GM18498 (cell line): ENCODE measurements around the gene CWC27.
"Not testable (repeated sequence)": the region's sequence is repeated elsewhere in the genome, so short reads cannot be mapped to it uniquely, and the experiment has no call there.

ENCODE experiments used
- ATAC-seq: cut with Tn5 transposase; IDR thresholded peaks from one replicate; pipeline ENCODE4 v1.9.1; 2021; ENCODE audit warnings: mild to moderate bottlenecking, moderate library complexity; ENCODE audit not compliant: unreplicated experiment

CWC27 gene

GRCh38 chr5:64788156-64788555, 19.4 kb downstream of the CWC27 start:
- no peak for ATAC-seq

GRCh38 chr5:64789457-64789856, 20.7 kb downstream of the CWC27 start:
- ATAC-seq, result no peak

GRCh38 chr5:64790210-64790609, 21.5 kb downstream of the CWC27 start:
- ATAC-seq, result no peak

DNA sequence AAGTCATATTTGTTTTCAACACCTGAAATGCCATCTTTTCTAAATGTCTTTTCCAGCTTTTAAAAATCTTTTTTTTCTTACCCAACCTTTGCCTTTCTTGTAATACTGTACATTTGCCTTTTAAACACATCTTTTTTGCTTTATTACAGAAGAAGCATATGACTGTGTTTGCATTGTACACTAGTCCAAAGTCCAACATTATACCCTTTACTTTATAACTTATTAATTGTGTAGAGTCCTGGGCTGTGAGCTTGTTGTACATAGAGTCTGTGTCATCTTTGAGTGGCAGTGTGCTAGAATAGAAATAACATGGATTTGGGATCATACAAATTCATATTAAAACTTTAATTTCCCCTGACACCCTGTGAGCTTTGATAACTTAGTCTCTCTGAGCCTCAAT, 23.7 kb downstream of the CWC27 start:
- no peak for ATAC-seq

DNA sequence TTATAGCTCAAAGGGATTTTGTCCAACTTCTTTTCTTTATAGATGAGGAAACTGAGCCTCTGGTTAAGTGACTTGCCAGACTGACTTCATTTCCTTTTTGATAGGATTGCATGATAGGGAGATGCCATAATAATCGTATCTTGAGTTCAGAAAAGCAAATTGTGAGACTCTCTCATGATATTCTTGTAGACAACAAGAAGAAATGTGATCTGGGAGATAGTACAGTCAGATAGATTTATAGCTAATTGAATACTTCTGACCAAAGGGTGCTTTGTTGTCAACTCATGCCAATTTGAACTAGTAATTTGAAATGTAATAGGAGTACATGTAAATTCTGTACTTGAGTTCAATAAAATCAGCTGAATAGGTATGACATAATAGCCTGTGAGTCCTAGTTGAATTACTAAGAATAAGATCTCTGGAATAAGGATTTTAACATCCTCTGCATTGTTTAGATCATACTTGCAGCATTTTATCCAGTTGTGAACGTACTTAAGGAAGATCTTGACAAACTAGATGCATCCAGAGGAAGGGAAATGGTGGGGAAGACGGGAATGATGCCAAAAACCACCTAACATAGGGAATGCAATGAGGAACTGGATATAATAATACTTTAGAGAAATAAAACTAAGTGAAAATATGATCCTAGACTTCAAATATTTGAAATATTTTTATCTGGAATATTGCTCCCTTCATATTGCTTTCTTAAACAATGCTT, 25.5 kb downstream of the CWC27 start:
- no peak for ATAC-seq

DNA sequence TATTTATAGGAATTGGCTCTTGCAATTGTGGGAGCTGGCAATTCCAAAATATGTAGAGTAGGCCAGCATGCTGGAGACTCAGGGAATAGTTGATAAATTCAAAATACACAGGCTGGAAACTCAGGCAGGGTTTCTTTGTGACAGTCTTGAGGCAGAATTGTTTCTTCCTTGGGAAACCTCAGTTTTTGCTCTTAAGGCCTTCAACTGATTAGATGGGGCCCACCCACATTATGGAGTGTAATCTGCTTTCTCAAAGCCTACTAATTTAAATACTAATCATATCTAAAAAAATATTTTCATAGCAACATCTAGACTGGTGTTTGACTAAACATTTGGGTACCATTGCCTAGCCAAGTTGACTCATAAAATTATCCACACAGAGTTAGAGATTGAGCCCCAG, 27.6 kb downstream of the CWC27 start:
- ATAC-seq, result no peak

DNA sequence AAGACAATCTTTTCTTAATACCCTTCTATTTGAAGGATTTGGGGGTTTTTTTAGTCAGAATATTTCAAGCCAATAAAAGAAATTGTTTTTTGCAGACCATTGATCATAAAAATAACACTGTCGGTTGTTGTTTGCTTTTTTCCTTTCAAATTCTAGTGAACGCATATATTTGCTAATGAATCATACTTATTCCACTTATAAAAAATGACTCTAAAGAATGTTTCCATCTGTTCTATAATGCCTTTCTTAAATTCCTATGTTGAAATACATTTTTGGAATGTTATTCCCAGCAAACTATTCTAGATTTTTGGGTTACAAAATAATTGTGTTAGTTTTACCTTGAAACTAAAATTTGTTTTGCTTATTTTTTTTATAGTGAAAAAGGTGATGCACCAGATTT, 32.2 kb downstream of the CWC27 start:
- ATAC-seq, result no peak

GRCh38 chr5:64806537-64806936, 37.8 kb downstream of the CWC27 start:
- no peak for ATAC-seq

GRCh38 chr5:64807520-64807919, 38.8 kb downstream of the CWC27 start:
- ATAC-seq, result no peak

DNA sequence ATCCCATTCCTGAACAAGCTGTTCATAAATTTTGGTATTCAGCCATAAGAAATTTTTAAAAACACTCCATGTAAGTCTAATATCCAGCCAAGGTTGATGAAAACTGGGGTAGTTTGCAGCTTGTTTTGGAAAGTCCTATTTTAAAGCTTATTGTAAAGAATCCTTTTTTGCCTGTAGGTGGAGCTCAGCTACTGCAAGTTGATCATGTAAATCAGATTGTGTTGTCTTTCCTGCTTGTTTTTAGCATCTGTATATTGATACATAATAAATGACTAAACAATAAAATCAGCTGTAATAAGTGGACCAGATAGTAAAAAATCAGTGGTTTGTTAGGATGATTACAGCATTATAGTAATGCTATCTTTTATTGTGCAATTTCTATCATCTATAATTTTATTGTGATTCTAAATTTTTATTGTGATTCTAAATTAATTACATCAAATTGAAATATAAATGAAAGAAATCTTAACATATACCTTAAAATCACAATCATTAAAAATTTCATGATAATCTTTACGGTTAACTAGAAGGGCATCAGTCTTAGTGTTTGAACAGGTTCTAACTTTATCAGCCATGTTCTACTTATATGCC, 42.4 kb downstream of the CWC27 start:
- ATAC-seq, result no peak

- ATAC-seq, result peak; percentile 83
Observed at GRCh38 chr5:64814073-64814472, 45.3 kb downstream of the CWC27 start.

DNA sequence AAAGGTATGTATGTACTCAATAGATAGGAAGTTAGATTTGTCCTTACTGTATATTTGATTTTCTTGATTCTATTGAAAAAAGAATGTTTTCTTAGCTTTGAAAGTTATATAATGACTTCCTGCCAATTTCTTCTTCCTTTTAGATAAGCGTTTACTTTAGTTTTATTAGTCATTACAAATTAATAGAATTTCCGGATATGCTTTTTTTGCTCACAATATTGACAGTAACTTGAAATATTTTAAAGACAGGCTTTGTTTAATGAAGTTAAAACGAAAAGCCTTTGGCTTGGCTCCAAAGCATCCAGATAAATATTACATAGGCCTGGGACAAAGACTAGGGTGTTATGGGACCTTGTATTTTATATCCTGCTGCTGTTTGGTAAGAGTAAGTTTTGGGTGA, 49.5 kb downstream of the CWC27 start:
- no peak for ATAC-seq

- ATAC-seq, result not testable (repeated sequence)
Observed at GRCh38 chr5:64819345-64819744, 50.6 kb downstream of the CWC27 start.

DNA sequence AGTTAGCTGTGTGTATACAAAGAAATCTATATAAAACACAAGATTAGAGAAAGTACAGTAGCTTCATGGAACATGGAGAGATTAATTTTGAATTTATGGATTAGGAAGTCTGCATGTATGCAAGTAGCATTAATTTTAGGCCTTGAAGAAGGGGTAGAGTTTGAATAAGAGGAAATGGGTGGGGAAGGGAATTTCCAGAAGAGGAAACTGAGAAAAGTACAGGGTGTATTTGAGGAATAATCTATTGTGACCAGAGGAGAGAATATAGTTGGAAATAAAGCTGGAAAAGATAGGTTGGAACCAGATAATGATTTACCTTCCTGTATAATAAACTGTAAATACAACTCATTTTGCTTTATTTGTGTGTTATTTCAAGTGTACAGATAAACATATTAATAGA, 53.6 kb downstream of the CWC27 start:
- no peak for ATAC-seq

DNA sequence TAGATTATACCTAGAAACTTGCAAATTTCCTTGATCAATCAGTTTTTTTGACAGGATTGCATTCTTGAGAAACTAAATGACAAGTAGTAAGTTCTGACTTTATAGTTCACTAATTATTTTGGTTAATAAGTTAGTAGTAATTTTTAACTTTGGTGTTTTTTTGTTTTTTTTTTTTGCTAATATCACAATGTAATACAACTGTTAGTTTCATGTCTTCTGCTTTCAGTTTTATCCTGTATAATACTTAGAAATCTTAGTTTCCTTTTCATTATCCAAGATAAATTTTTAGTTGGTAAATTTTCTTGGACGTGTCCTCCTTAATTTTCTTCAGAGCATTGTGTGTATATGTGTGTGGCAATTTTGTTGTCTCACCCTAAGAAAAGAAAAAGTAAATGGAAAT, 57.8 kb downstream of the CWC27 start:
- no peak for ATAC-seq

DNA sequence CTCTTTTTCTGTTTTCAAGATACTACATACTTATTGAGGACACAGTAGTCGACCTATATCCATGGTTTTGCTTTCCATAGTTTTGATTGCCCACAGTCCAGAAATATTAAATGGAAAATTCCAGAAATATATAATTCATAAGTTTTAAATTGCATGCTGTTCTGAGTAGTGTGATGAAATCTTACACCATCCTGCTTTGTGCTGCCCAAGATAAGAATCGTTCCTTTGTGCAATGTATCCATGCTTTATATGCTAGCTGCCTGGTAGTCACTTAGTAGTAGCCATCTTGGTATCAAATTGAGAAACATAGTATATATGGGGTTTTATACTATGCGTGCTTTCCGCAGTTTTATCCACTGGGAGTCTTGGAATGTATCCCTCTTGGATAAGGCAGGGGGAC, 59.0 kb downstream of the CWC27 start:
- ATAC-seq, result no peak

DNA sequence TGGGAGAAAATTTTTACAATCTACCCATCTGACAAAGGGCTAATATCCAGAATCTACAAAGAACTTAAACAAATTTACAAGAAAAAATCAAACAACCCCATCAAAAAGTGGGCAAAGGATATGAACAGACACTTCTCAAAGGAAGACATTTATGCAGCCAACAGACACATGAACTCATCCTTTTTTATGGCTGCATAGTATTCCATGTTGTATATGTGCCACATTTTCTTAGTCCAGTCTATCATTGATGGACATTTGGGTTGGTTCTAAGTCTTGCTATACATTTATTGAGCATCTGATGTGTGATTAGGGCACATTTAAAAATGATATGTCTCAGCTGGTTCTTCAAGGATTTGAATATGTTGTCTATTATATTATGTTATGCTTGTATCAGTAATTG, 61.9 kb downstream of the CWC27 start:
- not testable (repeated sequence) for ATAC-seq

DNA sequence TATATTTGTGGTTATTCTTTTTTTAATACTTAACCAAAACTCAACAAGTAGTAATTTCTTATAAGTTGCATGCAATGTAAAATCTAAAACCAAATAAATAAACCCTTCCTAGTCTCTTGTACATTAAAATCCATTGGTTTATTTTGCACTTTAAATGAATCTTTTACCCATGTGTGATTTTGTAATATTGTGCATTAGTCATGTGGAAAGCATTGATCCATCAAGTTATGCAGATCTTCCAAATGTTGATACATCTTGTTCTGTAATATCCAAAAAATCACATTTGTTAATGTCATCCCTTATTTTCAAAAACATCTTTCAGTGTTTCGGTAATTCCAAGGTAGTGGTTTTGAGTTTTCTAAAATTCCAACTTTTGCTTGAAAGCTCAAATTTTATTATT, 63.3 kb downstream of the CWC27 start:
- no peak for ATAC-seq

DNA sequence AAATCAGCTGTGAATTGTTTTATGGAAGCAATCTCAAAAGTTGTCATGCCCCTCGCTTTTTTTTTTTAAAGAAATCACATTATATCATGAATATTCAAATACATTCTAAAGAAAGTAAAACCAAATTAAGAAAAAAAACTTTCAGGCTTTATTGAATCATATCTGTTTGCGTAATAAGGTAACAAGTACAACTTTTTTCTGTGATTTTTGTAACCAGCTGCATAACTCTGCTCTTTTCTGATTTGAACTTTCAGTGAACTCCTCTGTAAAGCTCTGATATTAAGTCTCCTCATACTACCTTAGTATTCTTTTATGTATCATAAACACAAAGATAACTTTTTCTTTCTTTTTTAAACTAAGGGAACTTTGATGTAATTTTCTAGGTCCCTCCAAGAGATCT, 65.3 kb downstream of the CWC27 start:
- no peak for ATAC-seq

GRCh38 chr5:64834611-64835010, 65.9 kb downstream of the CWC27 start:
- ATAC-seq, result no peak

- ATAC-seq, result no peak
Observed at GRCh38 chr5:64835266-64835665, 66.5 kb downstream of the CWC27 start.

DNA sequence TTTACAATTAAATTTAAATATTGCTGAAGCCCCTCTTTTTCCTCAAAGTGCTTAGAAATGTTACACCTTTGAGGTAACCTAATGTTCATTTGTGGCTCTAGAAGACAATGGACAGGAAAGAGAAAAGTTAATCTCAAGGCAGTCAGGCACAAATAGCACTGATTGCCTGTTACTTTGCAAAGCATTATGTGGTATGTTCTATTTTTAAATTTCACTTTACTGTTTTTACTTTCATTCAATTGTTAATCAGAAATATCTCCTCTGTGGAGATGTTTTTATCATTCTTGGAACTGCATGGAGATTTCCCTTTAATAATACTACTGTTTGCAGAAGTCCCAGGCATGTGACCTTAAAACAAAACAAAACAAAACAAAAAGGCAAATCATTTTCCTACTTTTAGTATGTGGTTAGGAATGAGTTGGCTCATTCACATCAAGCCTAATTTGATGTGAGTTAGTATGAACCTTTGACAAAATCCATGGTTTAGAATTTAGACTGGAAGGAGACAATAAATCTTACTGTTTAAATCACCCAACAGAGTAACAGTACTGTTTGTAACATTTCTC, 67.5 kb downstream of the CWC27 start:
- ATAC-seq, result no peak

- ATAC-seq, result no peak
Observed at GRCh38 chr5:64836786-64837185, 68.1 kb downstream of the CWC27 start.
